H1 (cell line): ENCODE data around the gene SLC35D3.

Experiments used
- BACH1 ChIP-seq: IDR thresholded peaks from 2 replicates; pipeline ENCODE4 v1.6.1; 2012; ENCODE audit warnings: low read length, improper control_type of control experiment
- CHD1 ChIP-seq: IDR thresholded peaks from 2 replicates; pipeline ENCODE4 v1.6.1; 2012; ENCODE audit warnings: low read depth, low read length, improper control_type of control experiment
- CTCF ChIP-seq, 3 experiments: IDR thresholded peaks; 1 replicate in 2 of 3; 2 replicates in 1 of 3; pipeline versions ENCODE4 v1.5.1 to v1.6.1; 2011; ENCODE audit warnings: low read length in 3 of 3, mild to moderate bottlenecking in 3 of 3, inconsistent platforms in 2 of 3, low read depth in 1 of 3, moderate library complexity in 1 of 3; ENCODE audit not compliant: insufficient read depth in 1 of 3; ENCODE audit errors: control extremely low read depth in 1 of 3
- JUND ChIP-seq: IDR thresholded peaks from 2 replicates; pipeline ENCODE4 v1.6.1; 2011; ENCODE audit warnings: mild to moderate bottlenecking, improper control_type of control experiment, low read length
- POLR2A ChIP-seq, 2 experiments: IDR thresholded peaks; 1 replicate in 1 of 2; 2 replicates in 1 of 2; pipeline ENCODE4 v1.6.1; 2011; ENCODE audit warnings: low read depth in 2 of 2, low read length in 2 of 2, mild to moderate bottlenecking in 2 of 2; ENCODE audit errors: control extremely low read depth in 1 of 2
- POLR2AphosphoS5 ChIP-seq: IDR thresholded peaks from 2 replicates; pipeline ENCODE4 v1.6.1; 2011; ENCODE audit warnings: low read depth, low read length
- RBBP5 ChIP-seq: IDR thresholded peaks from 2 replicates; pipeline ENCODE4 v1.7.1; 2012; ENCODE audit warnings: low read depth, mild to moderate bottlenecking, inconsistent platforms, low read length, moderate library complexity, borderline replicate concordance
- TF ChIP-seq, protein P1 (sequence below): IDR thresholded peaks from 2 replicates; pipeline ENCODE4 v1.6.1; 2012; ENCODE audit warnings: inconsistent platforms

DNA sequence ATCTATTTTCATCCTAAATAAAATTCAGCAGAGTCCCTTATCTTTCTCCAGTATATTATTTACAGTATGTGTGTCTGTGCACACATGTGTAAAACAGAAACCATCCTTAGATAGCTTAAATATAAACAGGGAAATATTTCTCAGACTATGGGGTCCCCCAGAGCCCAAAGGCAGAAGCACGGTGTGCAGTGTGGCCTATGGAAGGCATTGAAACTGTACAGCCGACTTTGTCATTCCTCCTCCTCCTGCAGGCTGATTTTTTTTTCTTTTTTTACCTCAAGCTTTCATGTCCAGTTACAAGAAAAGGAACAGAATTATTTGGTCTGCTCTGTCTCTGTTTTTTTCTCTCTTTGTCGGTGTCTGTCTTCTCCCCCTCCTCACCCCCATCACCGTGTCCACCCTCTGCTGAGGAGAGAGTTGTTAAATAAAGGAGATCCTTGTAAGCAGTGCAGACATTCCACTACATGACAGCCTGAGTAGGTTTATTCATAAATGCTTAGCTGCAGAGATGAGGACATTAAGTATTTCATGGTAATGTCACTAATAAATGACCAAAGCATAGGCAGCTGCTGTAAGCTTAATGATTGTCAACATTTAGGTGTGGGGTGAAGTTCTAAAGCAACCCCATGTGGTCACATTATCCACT, 31.8 kb upstream of the SLC35D3 start:
- TF ChIP-seq CHD1, result no peak
- no peak for TF ChIP-seq POLR2AphosphoS5
- TF ChIP-seq JUND, result no peak
- no peak for TF ChIP-seq CTCF (IDR thresholded peaks at IDR 0.05; ENCODE audit: control extremely low read depth in 1 of 3, insufficient read depth in 1 of 3, low read depth in 1 of 3, low read length in 3 of 3)
- no peak for TF ChIP-seq POLR2A (IDR thresholded peaks at IDR 0.05; ENCODE audit: control extremely low read depth in 1 of 2, low read depth in 2 of 2, low read length in 2 of 2)
- no peak for TF ChIP-seq RBBP5
- TF ChIP-seq, protein P1, sequence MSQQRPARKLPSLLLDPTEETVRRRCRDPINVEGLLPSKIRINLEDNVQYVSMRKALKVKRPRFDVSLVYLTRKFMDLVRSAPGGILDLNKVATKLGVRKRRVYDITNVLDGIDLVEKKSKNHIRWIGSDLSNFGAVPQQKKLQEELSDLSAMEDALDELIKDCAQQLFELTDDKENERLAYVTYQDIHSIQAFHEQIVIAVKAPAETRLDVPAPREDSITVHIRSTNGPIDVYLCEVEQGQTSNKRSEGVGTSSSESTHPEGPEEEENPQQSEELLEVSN, result no peak
- no peak for TF ChIP-seq BACH1
